Progenitor cell of endocrine pancreas (in vitro differentiated cells): ENCODE results near the gene SRSF10. TPM values are rescaled to one million over a fixed set of nuclear protein-coding genes. Genes with fewer than 3 reads are reported as not detected.

ENCODE experiments used
- DNase-seq: peaks from one replicate; pipeline ENCODE4 v3.0.0; 2021; ENCODE audit warnings: low spot score; ENCODE audit not compliant: unreplicated experiment
- H3K27ac Mint-ChIP-seq: 2 replicates; pipeline ENCODE4 v1.8.0; 2021; ENCODE audit warnings: mild to moderate bottlenecking, moderate library complexity, mixed read lengths
- H3K27me3 Mint-ChIP-seq: 2 replicates; pipeline ENCODE4 v1.8.0; 2021; ENCODE audit warnings: mixed read lengths
- H3K36me3 Mint-ChIP-seq: 2 replicates; pipeline ENCODE4 v1.8.0; 2022; ENCODE audit warnings: mixed read lengths; ENCODE audit not compliant: insufficient read depth
- H3K4me1 Mint-ChIP-seq: 2 replicates; pipeline ENCODE4 v1.8.0; 2021; ENCODE audit warnings: low read depth, mixed read lengths
- H3K4me3 Mint-ChIP-seq: 2 replicates; pipeline ENCODE4 v1.8.0; 2021; ENCODE audit warnings: low read depth, mild to moderate bottlenecking, moderate library complexity, mixed read lengths
- H3K9me3 Mint-ChIP-seq: 2 replicates; pipeline ENCODE4 v1.8.0; 2021; ENCODE audit warnings: low read depth, mixed read lengths
- microRNA-seq: library from miRNA; unstranded; fragments of <30 nt; microRNA quantifications from one replicate; pipeline ENCODE4 v1.1.0, GENCODE V29; 2020; ENCODE audit warnings: borderline number of aligned reads; ENCODE audit not compliant: unreplicated experiment
- total RNA-seq: library from RNA; stranded (reverse); gene quantifications from 2 replicates; pipeline ENCODE4 v1.2.1, GENCODE V29; 2021
- TF ChIP-seq, protein P1 (sequence below): fragments of 200-600 bp; sonication (generic); IDR thresholded peaks from one replicate; pipeline ENCODE4 v1.5.0; 2021; ENCODE audit warnings: antibody characterized with exemption, mild to moderate bottlenecking; ENCODE audit not compliant: unreplicated experiment

The SRSF10 gene
- total RNA-seq, 1 donor from 2014 or later: 215 TPM

DNA sequence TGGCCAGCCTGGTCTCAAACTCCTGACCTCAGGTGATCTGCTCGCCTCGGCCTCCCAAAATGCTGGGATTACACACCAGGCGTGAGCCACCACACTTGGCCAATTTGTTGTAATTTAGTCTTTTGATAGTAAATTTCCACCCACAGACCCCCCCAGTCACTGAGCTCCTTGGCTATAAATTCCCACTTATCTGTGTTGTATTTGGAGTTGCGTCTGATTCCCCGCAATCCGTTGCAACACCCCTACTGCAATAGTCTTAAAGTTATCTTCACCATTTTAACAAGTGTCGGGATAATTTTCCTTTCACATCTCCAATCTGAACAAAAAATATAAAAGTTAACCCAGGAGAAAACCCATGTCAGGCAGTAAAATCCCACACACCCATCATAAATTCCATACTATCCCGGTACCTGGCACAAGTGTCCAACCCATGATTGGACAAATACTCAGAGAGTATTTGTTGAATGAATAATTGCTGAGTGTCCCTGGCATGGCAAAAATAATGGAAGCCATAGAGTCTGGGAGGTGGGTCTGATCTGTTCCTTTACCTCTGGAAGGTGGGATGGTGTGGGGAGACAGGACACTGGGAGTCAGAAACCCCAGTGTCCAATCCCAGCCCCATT lies 57.7 kb downstream of the SRSF10 start:
- Mint-ChIP-seq H3K27me3 (no peaks in the 10 kb centered on the region), H3K4me1 (no peaks in the 10 kb centered on the region), H3K27ac (no peak overlapping the region), H3K4me3 (no peak overlapping the region), H3K9me3 (no peaks in the 10 kb centered on the region), H3K36me3 (no peaks in the 10 kb centered on the region)
- DNase-seq: no peak
- TF ChIP-seq, protein P1, sequence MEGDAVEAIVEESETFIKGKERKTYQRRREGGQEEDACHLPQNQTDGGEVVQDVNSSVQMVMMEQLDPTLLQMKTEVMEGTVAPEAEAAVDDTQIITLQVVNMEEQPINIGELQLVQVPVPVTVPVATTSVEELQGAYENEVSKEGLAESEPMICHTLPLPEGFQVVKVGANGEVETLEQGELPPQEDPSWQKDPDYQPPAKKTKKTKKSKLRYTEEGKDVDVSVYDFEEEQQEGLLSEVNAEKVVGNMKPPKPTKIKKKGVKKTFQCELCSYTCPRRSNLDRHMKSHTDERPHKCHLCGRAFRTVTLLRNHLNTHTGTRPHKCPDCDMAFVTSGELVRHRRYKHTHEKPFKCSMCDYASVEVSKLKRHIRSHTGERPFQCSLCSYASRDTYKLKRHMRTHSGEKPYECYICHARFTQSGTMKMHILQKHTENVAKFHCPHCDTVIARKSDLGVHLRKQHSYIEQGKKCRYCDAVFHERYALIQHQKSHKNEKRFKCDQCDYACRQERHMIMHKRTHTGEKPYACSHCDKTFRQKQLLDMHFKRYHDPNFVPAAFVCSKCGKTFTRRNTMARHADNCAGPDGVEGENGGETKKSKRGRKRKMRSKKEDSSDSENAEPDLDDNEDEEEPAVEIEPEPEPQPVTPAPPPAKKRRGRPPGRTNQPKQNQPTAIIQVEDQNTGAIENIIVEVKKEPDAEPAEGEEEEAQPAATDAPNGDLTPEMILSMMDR: no peak

DNA sequence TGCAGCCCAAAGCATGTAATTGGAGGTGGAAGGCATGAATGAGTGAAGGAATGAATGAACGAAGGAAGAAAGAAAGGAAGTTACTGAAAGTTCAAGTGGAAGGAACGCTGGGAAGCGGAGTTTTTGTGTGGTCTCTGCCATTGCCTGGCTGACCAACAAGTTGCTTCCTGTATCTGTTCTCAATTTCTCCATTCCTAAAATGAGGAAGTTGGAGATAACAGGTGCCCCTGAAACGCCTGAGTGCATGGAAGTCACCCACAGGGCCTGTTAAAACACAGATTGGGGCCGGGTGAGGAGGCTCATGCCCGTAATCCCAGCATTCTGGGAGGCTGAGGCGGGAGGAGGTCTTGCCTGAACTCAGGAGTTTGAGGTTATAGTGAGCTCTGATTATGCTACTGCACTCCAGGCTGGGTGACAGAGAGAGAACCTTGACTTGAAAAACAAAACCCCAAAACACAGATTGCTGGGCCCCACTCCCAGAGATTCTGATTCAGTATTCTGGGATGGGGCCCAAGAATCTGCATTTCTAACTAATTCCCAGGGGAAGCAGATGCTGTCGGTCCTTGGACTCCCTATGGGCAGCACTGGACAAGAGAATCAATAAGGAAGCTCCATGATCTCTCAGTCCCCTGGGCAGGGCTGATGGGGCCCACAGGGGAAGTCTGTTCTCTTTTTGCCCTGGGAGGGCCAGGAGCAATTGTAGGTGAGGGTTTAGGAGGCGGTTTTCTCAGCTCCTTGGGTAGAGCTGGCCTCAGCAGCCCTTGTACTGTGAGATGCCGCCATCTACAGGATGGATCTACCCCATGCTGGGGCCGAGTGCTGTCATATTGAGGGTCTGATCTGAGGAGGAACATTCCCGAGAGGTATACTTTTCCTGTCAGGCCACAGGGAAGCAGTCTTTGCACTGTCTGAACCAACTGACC lies 63.7 kb downstream of the SRSF10 start:
- no peak overlapping the region for H3K4me3 Mint-ChIP-seq
- H3K27ac Mint-ChIP-seq: no peak overlapping the region

DNA sequence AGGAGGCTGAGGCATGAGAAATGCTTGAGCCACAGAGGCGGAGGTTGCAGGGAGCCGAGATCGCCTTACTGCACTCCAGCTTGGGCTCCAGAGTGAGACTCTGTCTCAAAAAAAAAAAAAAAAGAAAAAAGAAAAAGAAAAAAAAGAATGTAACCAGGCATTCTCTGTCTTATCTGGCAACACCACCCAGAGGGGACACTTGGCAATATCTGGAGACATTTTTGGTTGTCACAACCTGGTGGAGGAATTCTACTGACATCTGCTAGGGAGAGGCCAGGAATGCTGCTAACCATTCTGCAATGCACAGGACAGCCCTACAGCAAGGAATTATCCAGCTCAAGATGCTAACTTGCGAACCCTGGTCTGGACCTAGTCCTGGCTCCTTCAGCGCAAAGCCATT lies 64.7 kb downstream of the SRSF10 start:
- no peak for DNase-seq
- Mint-ChIP-seq H3K27ac (no peak overlapping the region), H3K4me1 (no peaks in the 10 kb centered on the region), H3K9me3 (no peaks in the 10 kb centered on the region), H3K36me3 (no peaks in the 10 kb centered on the region), H3K27me3 (no peaks in the 10 kb centered on the region), H3K4me3 (no peak overlapping the region)
- TF ChIP-seq, protein P1: no peak

More for the DNA sequence above, 63.7 kb downstream of the SRSF10 start:
- H3K9me3 Mint-ChIP-seq: no peaks in the 10 kb centered on the region
- DNase-seq: peak; percentile 28
- H3K4me1 Mint-ChIP-seq: no peaks in the 10 kb centered on the region
- H3K27me3 Mint-ChIP-seq: no peaks in the 10 kb centered on the region
- H3K36me3 Mint-ChIP-seq: no peaks in the 10 kb centered on the region
- TF ChIP-seq, protein P1: peak; percentile 72

DNA sequence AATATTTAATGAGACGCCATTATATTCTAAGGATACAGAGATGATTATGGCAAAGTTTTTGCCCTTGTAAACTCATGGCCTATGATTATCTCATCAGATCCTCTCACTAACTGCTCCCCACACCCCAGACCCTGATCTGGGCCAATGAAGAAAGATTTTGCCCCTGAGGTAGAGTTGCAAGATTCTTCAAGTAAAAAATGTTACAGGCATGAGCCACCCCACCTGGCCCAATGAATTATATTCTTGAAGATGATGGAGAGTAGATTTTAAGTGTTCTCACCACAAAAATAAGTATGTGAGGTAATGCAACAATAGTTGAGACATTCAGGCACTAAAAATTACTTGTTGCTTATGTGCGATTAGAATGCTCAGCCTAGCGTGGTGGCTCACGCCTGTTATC lies 65.2 kb downstream of the SRSF10 start:
- no peaks in the 10 kb centered on the region for H3K4me1 Mint-ChIP-seq
- H3K27ac Mint-ChIP-seq: no peak overlapping the region
- TF ChIP-seq, protein P1: no peak
- H3K4me3 Mint-ChIP-seq: no peak overlapping the region
- DNase-seq: no peak
- H3K36me3 Mint-ChIP-seq: no peaks in the 10 kb centered on the region
- H3K27me3 Mint-ChIP-seq: no peaks in the 10 kb centered on the region
- no peaks in the 10 kb centered on the region for H3K9me3 Mint-ChIP-seq

Small RNA genes within 50 kb of the gene (microRNA-seq; reads per million reads assigned to microRNA genes)
- gene MIR378F: not detected

Other genes starting within 250 kb of the SRSF10 start
- gene ELOA, start 236.9 kb downstream of the SRSF10 start, total RNA-seq: 37.5 and 40.8 TPM in 2 replicates
- 52.8 and 53.8 TPM in 2 replicates for gene PITHD1, start 201.9 kb downstream of the SRSF10 start, total RNA-seq
- gene LYPLA2, start 189.2 kb downstream of the SRSF10 start, total RNA-seq: 109 and 115 TPM in 2 replicates
- 49.9 and 53.3 TPM in 2 replicates for gene GALE, start 179.6 kb downstream of the SRSF10 start, total RNA-seq
- 30.0 and 30.3 TPM in 2 replicates for gene HMGCL, start 154.9 kb downstream of the SRSF10 start, total RNA-seq
- gene FUCA1, start 112.0 kb downstream of the SRSF10 start, total RNA-seq: 18.1 and 18.8 TPM in 2 replicates
- not detected in 2 replicates for gene CNR2, start 67.0 kb downstream of the SRSF10 start, total RNA-seq
- 148 and 158 TPM in 2 replicates for gene PNRC2, start 20.5 kb downstream of the SRSF10 start, total RNA-seq
- gene MYOM3, start 131.8 kb upstream of the SRSF10 start, total RNA-seq: 0.62 and 0.84 TPM in 2 replicates
- gene IL22RA1, start 162.8 kb upstream of the SRSF10 start, total RNA-seq: 0.13 and 0.26 TPM in 2 replicates
- gene IFNLR1, start 207.0 kb upstream of the SRSF10 start, total RNA-seq: 19.6 and 21.2 TPM in 2 replicates